Lower leg skin (tissue), 3 donors: Measurements from ENCODE around the gene SAC3D1.

Experiments
- CTCF ChIP-seq, 3 donors: fragments of 450-650 bp; IDR thresholded peaks; one replicate each; pipeline ENCODE4 v1.5.1; 2016; ENCODE audit warnings: antibody characterized with exemption in 3 of 3, mild to moderate bottlenecking in 3 of 3, moderate library complexity in 2 of 3
- POLR2A ChIP-seq, 2 donors: fragments of 450-650 bp; IDR thresholded peaks; one replicate each; pipeline ENCODE4 v1.6.1; 2016 to 2017; ENCODE audit warnings: antibody characterized with exemption in 2 of 2, mild to moderate bottlenecking in 1 of 2, moderate library complexity in 1 of 2

- TF ChIP-seq CTCF (IDR thresholded peaks at IDR 0.05) (no peak), POLR2A (IDR thresholded peaks at IDR 0.05) (no peak)
These were observed 26.9 kb upstream of the SAC3D1 start, which contains the start of gene ARL2 for GRCh38 chr11:65013888-65014725.
